GM21717 (cell line): Measurements from ENCODE around the gene ZNF30.
"Not testable (repeated sequence)": the region's sequence is repeated elsewhere in the genome, so short reads cannot be mapped to it uniquely, and the experiment has no call there.

ENCODE experiments used
- ATAC-seq: cut with Tn5 transposase; IDR thresholded peaks from one replicate; pipeline ENCODE4 v1.9.1; 2021; ENCODE audit warnings: mild to moderate bottlenecking, moderate library complexity; ENCODE audit not compliant: unreplicated experiment

ZNF30 gene

DNA sequence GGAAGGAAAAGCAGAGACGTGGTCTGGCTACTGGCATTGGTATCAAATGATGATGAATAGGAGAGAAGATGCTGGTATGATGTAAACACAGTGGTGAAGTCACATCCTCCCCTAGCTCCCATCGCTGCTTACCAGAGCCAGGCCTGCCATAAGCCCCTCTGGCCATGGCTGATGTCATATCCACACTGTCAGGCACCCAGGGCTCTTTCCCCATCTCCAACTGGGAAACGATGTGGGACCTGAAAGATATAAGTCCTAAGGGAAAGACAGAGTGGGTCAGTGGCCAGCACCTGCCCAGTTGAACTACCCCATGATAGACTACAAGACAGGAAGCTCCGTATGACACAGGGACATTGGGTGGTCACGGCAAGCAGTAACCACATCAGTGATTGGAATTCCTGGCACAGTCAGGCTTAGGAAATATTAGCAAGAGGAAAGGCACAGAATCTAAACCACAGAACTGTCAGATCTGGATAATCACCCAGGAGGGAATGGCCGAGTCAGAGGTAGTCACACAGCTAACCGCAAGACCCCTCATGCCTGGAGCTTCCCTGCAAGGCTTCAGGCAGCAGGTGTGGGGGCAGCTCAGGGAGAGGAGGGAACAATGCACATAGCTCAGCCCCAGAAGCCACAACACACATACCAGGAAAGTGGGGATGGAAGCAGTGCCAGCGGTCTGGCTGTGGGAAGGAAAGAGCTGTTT, 33.6 kb downstream of the ZNF30 start:
- no peak for ATAC-seq

GRCh38 chr19:34960940-34961679, 34.4 kb downstream of the ZNF30 start:
- ATAC-seq: no peak

GRCh38 chr19:34961775-34962686, 35.3 kb downstream of the ZNF30 start:
- ATAC-seq: no peak

DNA sequence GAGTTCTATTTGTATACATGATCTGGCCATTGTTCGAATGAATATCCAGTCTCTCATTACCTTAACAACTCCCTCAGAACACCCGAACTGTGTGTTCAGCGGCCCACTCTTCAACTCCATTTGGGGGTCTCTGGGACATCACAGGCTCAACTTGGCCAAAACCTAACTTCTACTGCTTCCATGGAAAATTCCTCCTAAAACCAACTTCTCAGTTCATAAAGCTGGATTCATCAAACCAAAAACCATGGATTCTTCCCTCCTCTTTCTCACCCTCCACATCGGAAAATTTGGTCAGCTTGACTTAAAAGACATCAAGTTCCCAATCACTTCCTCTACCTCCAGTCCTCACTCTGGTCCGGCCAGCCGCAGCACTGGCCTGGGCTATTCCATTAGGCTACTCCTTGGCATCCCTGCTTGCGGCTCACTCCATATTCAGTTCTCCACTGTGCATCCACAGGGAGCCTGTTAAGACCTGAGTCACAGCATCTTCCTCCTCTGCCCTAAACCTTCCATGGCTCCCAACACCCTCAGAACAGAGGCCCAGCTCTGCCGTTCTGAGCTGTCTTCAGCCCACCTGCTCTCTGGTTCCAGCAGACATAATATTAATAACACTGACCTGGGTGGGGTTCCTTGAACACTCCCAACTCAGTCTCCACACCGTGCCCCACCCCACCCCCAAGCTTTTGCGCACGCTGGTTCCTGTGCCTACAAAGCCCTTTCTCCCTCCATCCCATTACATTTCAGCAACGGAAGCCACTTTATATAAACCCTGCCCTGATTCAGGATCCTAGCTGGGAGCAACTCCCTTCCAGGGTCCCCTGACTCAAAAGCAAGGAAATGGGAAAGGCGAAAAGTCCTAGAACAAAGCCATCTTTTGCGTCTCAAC, 36.2 kb downstream of the ZNF30 start:
- ATAC-seq: no peak

DNA sequence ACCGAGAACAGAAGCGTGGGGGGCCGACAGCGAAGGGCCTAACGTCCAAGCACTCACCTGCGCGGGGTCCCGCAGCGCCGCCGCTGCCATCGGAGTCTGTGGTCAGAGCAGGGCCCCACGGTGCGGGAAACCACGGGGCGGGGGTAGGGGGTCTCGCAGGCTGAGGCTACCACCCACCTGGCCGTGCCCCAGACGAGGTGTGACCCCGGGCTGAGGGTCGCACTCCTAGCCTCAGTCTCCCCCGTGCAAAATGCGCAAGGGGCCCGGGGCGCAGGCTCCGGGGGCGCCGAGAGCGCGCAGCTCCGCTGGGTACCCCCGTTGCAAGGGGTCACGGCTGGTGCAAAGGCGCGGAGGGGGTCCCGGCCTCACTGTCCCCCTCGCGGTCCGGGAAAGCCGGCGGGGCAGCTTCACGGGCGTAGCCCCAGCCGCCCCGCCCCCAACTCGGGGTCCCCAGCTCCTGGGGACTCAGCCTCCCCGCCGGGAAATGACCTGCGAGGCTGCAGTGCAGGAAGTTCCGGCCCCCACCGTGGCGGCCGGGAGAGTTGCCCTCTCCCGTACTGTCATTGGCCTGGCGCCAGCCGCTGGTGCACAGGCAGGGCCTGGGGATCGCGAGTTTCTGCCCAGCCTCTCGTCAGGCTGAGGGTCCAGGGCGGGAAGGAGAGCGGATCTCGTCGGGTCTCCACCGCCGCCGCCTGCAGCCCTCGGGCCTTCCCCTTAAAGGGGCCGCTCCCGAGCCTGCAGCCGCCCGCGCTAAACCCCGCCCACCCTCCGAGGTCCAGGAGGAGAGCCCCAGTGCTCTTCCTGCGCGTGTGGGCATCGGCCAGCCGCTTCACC, 37.1 kb downstream of the ZNF30 start, which contains the start of gene ZNF792:
Gene ZNF792, minus strand, starts transcription at position 657 of the 834 bp plus-strand sequence. Its CDS starts 567 bp downstream, at position 90.
- ATAC-seq: no peak

- ATAC-seq: no peak
Observed at GRCh38 chr19:34964598-34964997, 37.9 kb downstream of the ZNF30 start.

DNA sequence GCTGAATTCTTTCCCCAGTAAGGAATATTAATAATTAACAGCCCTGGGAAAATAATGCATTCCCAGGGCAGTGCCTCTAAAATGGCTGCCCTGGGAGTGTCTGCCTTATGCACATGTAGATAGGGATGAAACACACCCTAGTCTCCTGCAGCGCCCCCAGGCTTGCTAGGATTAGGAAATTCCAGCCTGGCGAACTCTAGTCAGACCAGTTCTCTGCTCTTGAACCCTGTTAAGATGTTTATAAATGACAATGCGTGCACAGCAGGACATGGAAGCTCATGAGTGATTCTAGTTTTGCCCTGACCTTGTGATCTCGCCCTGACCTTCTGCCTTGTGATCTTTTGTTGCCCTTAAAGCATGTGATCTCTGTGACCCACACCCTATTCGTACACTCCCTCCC, 38.8 kb downstream of the ZNF30 start:
- ATAC-seq: not testable (repeated sequence)

DNA sequence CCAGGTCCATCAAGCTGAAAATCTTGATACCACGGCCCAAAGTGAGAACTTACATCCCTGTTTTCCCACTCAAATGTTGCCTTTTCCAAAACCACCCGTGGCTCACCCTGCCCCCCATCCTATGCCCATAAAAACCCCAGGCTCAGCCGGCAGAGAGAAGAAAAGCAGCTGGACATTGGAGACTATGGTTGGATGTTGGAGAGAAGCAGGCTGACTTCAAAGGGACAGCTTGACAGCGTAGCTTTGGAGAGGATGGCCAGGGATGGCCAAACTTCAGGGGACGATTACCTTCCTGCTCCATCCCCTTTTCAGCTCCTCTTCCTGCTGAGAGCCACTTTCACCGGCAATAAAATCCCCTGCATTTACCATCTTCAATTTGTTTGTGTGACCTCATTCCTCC, 40.8 kb downstream of the ZNF30 start:
- ATAC-seq: no peak

- no peak for ATAC-seq
Observed at GRCh38 chr19:34969721-34970120, 43.0 kb downstream of the ZNF30 start.

DNA sequence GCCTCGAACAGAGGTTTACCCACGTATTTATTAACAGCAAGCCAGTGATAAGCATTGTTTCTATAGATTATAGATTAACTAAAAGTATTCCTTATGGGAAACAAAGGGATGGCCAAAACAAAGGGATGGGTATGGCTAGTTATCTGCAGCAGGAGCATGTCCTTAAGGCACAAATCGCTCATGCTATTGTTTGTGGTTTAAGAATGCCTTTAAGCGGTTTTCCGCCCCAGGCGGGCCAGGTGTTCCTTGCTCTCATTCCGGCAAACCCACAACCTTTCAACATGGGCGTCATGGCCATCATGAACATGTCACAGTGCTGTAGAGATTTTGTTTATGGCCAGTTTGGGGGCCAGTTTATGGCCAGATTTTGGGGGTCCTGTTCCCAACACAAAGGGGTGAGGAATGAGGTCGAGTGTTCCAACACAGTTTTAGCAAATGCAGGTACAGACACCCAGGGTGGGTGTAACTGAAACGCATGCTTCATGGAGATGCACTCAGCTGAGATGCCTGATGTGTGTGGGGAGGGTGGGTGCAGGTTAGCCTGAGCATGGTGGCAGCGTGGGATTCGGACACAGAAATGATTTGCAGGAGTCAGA, 43.6 kb downstream of the ZNF30 start:
- not testable (repeated sequence) for ATAC-seq

DNA sequence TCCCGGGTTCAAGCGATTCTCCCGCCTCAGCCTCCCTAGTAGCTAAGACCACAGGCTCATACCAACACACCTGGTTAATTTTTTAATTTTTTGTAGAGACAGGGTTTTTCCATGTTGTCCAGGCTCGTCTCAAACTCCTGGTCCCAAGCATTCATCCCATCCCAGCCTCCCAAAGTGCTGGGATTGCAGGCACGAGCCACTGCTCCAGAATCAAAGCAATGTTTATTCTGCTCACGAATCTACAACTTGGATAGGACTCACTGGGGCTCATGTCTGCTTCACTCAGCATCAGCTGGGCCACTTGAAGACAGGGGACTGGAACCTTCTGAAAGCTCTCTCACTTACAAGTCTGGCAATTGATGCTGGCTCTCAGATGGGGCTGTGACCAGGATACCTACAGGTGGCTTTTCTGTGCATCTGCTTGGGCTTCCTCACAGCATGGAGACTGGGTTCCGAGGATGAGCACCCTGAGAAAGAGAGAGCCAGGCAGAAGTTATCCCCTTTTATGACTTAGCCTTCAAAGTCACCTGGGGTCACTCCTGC, 45.5 kb downstream of the ZNF30 start:
- ATAC-seq: no peak

DNA sequence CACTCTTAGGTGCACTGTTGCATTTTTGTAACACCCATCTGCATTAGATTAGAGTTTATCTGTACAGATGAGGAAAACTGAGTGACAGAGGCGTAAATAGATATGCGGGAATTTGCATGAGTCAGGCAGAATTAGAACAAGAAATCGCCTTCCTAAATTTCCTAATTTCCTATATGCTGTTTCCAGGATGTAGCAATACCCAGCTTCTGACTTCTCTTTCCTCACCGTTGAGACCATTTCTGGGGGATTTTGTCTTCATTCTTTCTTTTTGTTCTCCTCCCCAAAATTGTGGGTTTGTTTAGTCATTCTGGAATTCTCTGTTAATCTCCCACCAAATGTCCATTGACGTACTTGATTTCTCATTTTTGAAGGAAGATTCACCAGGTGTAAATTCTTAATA, 47.9 kb downstream of the ZNF30 start:
- ATAC-seq: no peak

DNA sequence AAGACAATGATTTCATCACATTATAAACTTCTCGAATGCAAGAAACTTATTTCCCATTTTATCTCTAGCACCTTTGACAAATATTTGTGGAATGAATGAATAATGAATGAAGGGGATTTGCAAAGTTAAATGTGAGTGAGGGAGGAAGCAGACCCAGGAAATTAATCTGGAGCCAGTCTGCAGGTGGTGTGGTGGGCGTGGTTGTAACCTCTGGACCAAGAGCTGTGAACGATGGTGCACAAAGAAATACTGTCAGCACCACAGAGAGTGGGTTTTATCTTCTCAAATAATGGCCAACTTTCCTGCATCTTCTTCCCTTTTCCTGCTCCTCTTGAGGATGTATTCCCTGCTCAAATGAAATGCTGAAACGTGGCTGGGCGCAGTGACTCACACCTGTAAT, 48.4 kb downstream of the ZNF30 start:
- ATAC-seq: no peak

GRCh38 chr19:34976611-34977010, 49.9 kb downstream of the ZNF30 start:
- no peak for ATAC-seq

- ATAC-seq: no peak
Observed at GRCh38 chr19:34979819-34980640, 53.3 kb downstream of the ZNF30 start.

- ATAC-seq: no peak
Observed at GRCh38 chr19:34982275-34982674, 55.6 kb downstream of the ZNF30 start.

DNA sequence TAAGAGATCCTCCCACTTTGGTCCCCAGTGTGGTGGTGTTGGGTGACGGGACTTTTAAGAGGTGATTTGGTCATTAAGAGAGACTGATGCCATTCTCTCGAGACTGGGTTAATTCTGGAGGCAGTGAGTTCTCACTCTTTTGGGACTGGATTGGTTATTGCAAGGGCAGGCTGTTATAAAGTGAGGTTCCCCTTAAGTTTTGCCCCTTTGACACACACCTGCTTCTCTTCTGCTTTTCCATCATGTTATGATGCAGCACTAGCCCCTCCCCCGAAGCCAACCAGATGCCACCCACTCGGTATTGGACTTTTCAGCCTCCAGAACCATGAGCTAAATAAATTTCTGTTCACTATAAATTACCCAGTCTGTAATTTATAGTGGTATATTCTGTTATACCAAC, 57.1 kb downstream of the ZNF30 start:
- ATAC-seq: no peak

GRCh38 chr19:34984287-34984686, 57.6 kb downstream of the ZNF30 start:
- ATAC-seq: no peak
